IMR-90 (cell line): ENCODE results near the gene MARS2. TPM values are rescaled to one million over a fixed set of nuclear protein-coding genes. Genes with fewer than 3 reads are reported as not detected.
"Not testable (repeated sequence)": the region's sequence is repeated elsewhere in the genome, so short reads cannot be mapped to it uniquely, and the experiment has no call there.

Source experiments
- ATAC-seq: fragments of 200-7000 bp; cut with Tn5 transposase; 2 replicates; pipeline ENCODE4 v1.9.1; 2020; ENCODE audit warnings: low read depth, mild to moderate bottlenecking, moderate library complexity
- BruUV-seq: library from RNA; stranded (reverse); fragments of 400-500 nt; replicated peaks from 2 replicates; lab custom pipeline; 2021; lab: Mats Ljungman, UMichigan
- CTCF ChIA-PET: fragments of 300-600 bp; formaldehyde crosslinking; extraction: SDS; loops from one replicate; lab custom pipeline; 2021; ENCODE audit warnings: antibody characterized with exemption; lab: Yijun Ruan, JAX
- POLR2A ChIA-PET: fragments of 300-600 bp; sonication (Branson Sonifier 250); formaldehyde crosslinking; loops from one replicate; lab custom pipeline; 2022; ENCODE audit warnings: antibody characterized with exemption; ENCODE audit not compliant: unreplicated experiment; lab: Charles Lee
- DNase-seq: peaks from one replicate; pipeline ENCODE4 v3.0.0; 2013
- H2AFZ ChIP-seq: replicated peaks from 2 replicates; pipeline ENCODE3; 2013; ENCODE audit warnings: low read length, mild to moderate bottlenecking; ENCODE audit not compliant: poor library complexity
- H2AK5ac ChIP-seq: 2 replicates; pipeline ENCODE4 v1.6.1; 2013; ENCODE audit warnings: low read depth, low read length, inconsistent platforms
- H2AK9ac ChIP-seq: replicated peaks from 2 replicates; pipeline ENCODE3; 2013; ENCODE audit warnings: mild to moderate bottlenecking, low read depth, low read length, moderate library complexity; ENCODE audit not compliant: poor library complexity
- H2BK120ac ChIP-seq: 2 replicates; pipeline ENCODE4 v1.6.1; 2013; ENCODE audit warnings: low read depth, low read length, inconsistent platforms
- H2BK15ac ChIP-seq: 3 replicates; pipeline ENCODE4 v1.6.1; 2013; ENCODE audit warnings: low read depth, low read length, inconsistent platforms
- H2BK20ac ChIP-seq: 2 replicates; pipeline ENCODE4 v1.6.1; 2013; ENCODE audit warnings: low read depth, mild to moderate bottlenecking, inconsistent platforms, low read length, moderate library complexity
- H2BK5ac ChIP-seq: 2 replicates; pipeline ENCODE4 v1.6.1; 2013; ENCODE audit warnings: mild to moderate bottlenecking, low read depth, low read length, inconsistent platforms; ENCODE audit not compliant: poor library complexity, severe bottlenecking
- H3K14ac ChIP-seq: replicated peaks from 2 replicates; pipeline ENCODE4 v1.6.1; 2013; ENCODE audit warnings: low read depth, low read length, inconsistent platforms
- H3K18ac ChIP-seq: 2 replicates; pipeline ENCODE4 v1.6.1; 2013; ENCODE audit warnings: low read depth, low read length, control low read depth
- H3K23ac ChIP-seq: 2 replicates; pipeline ENCODE4 v1.6.1; 2013; ENCODE audit warnings: low read depth, low read length, inconsistent platforms
- H3K27ac ChIP-seq: 2 replicates; pipeline ENCODE4 v1.5.1; 2013; ENCODE audit warnings: mild to moderate bottlenecking, control low read depth, low read length; ENCODE audit not compliant: insufficient read depth
- H3K27me3 ChIP-seq: 2 replicates; pipeline ENCODE4 v1.6.1; 2013; ENCODE audit warnings: low read length; ENCODE audit not compliant: control insufficient read depth, insufficient read depth
- H3K36me3 ChIP-seq: 2 replicates; pipeline ENCODE4 v1.6.1; 2013; ENCODE audit warnings: low read length, mixed read lengths; ENCODE audit not compliant: control insufficient read depth, insufficient read depth
- H3K4ac ChIP-seq: 2 replicates; pipeline ENCODE4 v1.6.1; 2013; ENCODE audit warnings: low read depth, low read length, inconsistent platforms
- H3K4me1 ChIP-seq: 2 replicates; pipeline ENCODE4 v1.6.1; 2013; ENCODE audit warnings: low read length, mixed read lengths; ENCODE audit not compliant: control insufficient read depth, insufficient read depth
- H3K4me2 ChIP-seq: 2 replicates; pipeline ENCODE4 v1.6.1; 2013; ENCODE audit warnings: low read depth, mild to moderate bottlenecking, control low read depth, low read length, moderate library complexity
- H3K4me3 ChIP-seq: 2 replicates; pipeline ENCODE4 v1.5.1; 2013; ENCODE audit warnings: low read depth, mild to moderate bottlenecking, control low read depth, low read length, moderate library complexity; ENCODE audit not compliant: insufficient read depth
- H3K56ac ChIP-seq: 2 replicates; pipeline ENCODE4 v1.6.1; 2013; ENCODE audit warnings: low read length, inconsistent platforms; ENCODE audit not compliant: insufficient read depth; ENCODE audit errors: extremely low read depth
- H3K79me1 ChIP-seq, 2 experiments: 2 replicates each; pipeline ENCODE4 v1.6.1; 2013; ENCODE audit warnings: low read length in 2 of 2, inconsistent platforms in 1 of 2, low read depth in 1 of 2
- H3K9ac ChIP-seq: 2 replicates; pipeline ENCODE4 v1.6.1; 2013; ENCODE audit warnings: low read depth, low read length, control low read depth
- H3K9me1 ChIP-seq: 2 replicates; pipeline ENCODE4 v1.6.1; 2013; ENCODE audit warnings: low read length, inconsistent platforms; ENCODE audit not compliant: insufficient read depth
- H3K9me3 ChIP-seq: 2 replicates; pipeline ENCODE4 v1.6.1; 2013; ENCODE audit warnings: low read length; ENCODE audit not compliant: control insufficient read depth, insufficient read depth
- H4K20me1 ChIP-seq: 2 replicates; pipeline ENCODE4 v1.6.1; 2013; ENCODE audit warnings: low read length, inconsistent platforms; ENCODE audit not compliant: insufficient read depth
- H4K5ac ChIP-seq: 2 replicates; pipeline ENCODE4 v1.6.1; 2013; ENCODE audit warnings: mild to moderate bottlenecking, low read depth, low read length, control low read depth
- H4K8ac ChIP-seq, 2 experiments: 2 replicates each; pipeline ENCODE4 v1.6.1; 2013; ENCODE audit warnings: low read depth in 2 of 2, low read length in 2 of 2, control low read depth in 1 of 2, inconsistent platforms in 1 of 2
- H4K91ac ChIP-seq: 2 replicates; pipeline ENCODE4 v1.6.1; 2013; ENCODE audit warnings: low read depth, low read length, inconsistent platforms; ENCODE audit not compliant: insufficient read depth
- BHLHE40 ChIP-seq: fragments of 150-350 bp; IDR thresholded peaks from 2 replicates; pipeline ENCODE4 v1.6.1; 2016; ENCODE audit warnings: mild to moderate bottlenecking, low read depth, low read length
- FOS ChIP-seq: fragments of 150-350 bp; IDR thresholded peaks from 2 replicates; pipeline ENCODE4 v1.6.1; 2016; ENCODE audit warnings: low read depth, low read length
- MAZ ChIP-seq: IDR thresholded peaks from 2 replicates; pipeline ENCODE4 v1.6.1; 2012; ENCODE audit warnings: low read depth, mild to moderate bottlenecking, low read length, improper control_type of control experiment, moderate library complexity, borderline replicate concordance
- NFE2L2 ChIP-seq: fragments of 150-350 bp; IDR thresholded peaks from 2 replicates; pipeline ENCODE4 v1.6.1; 2016; ENCODE audit warnings: low read depth, mild to moderate bottlenecking, low read length
- POLR2A ChIP-seq: IDR thresholded peaks from 2 replicates; pipeline ENCODE4 v1.6.1; 2012; ENCODE audit warnings: mild to moderate bottlenecking, low read depth, low read length
- RCOR1 ChIP-seq: IDR thresholded peaks from 2 replicates; pipeline ENCODE4 v1.6.1; 2012; ENCODE audit warnings: mild to moderate bottlenecking, low read length, improper control_type of control experiment; ENCODE audit not compliant: insufficient replicate concordance
- RFX5 ChIP-seq: IDR thresholded peaks from 2 replicates; pipeline ENCODE4 v1.8.0; 2012; ENCODE audit warnings: low read depth, mild to moderate bottlenecking, low read length, moderate library complexity
- WGBS, 2 experiments: methylation state at CpG; one replicate each; pipeline versions ENCODE4 v1.1.5 to v1.1.7; 2013; ENCODE audit warnings: missing lambda C conversion rate in 2 of 2; ENCODE audit not compliant: insufficient read length in 1 of 2; ENCODE audit errors: extremely low coverage in 2 of 2; 5-methylcytosine and 5-hydroxymethylcytosine counted together
- dilution Hi-C: fragments of 300-500 bp; cut with HindIII; formaldehyde crosslinking; loops from one replicate; pipeline ENCODE4 v1.14.3; 2018; ENCODE audit warnings: low sequenced_read_pairs; ENCODE audit not compliant: unreplicated experiment
- in situ Hi-C: fragments of 300-500 bp; cut with MboI; formaldehyde crosslinking; loops from 3 replicates; pipeline ENCODE4 v1.14.3; 2019; ENCODE audit warnings: low sequenced_read_pairs, inconsistent platforms, mixed read lengths
- intact Hi-C: fragments of 100-400 bp; cut with micrococcal nuclease; formaldehyde crosslinking; loops from 2 replicates; pipeline ENCODE4 v1.10.0; 2022
- polyA plus RNA-seq, 3 experiments: library from polyadenylated mRNA; depleted of rRNA; stranded (reverse); fragments of >200 nt; gene quantifications; 2 replicates each; pipeline ENCODE4 v1.2.3, GENCODE V29; 2012; ENCODE audit warnings: low replicate concordance in 1 of 3
- total RNA-seq: library from RNA; depleted of rRNA; stranded (reverse); fragments of >200 nt; gene quantifications from 2 replicates; pipeline ENCODE4 v1.2.3, GENCODE V29; 2012

Gene MARS2
- total and polyA plus RNA-seq, 2 of the 4 experiments (the other 2 are of a cell fraction): 3.4 to 3.8 TPM

DNA sequence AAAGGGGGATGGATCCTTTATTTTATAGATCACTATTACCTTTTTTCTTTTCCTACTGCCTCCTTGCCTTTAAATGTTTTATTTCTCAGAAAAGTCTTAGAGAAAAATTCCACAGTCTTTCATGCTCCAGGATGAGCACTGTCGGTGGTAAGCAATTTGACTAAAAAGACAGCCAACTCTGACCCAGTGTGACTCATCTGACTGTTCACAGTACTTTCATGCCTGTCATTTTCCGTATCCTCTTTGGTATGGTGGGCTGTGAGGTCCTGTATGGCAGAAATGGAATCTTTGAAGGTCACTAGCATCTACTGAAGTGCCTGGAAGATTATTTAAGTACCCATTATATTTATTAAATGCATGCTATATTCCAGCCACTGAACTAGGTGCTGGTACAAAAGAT, 27.7 kb upstream of the MARS2 start:
- H3K9ac ChIP-seq: no peak overlapping the region
- H2BK15ac ChIP-seq: no peak overlapping the region
- H2BK5ac ChIP-seq: no peak overlapping the region
- no peak overlapping the region for H2AFZ ChIP-seq
- H3K14ac ChIP-seq: no peak overlapping the region
- no peak overlapping the region for H2AK5ac ChIP-seq
- no peaks in the 10 kb centered on the region for H3K36me3 ChIP-seq
- H3K56ac ChIP-seq: no peak overlapping the region
- H3K79me1 ChIP-seq: peaks cover 0 to 7% of the 10 kb centered on the region in 2 experiments; a peak in 1 of 4 replicates
- intact Hi-C loops (no loop called here), in situ Hi-C loops (no loop called here), dilution Hi-C loops (no loop called here)
- 0 out of 2 replicates have a peak, but pooled peaks cover 3% of the 10 kb centered on the region for H3K9me1 ChIP-seq
- BruUV-seq: no TSS peak
- no peak for TF ChIP-seq POLR2A
- TF ChIP-seq NFE2L2: no peak
- no peak for TF ChIP-seq RCOR1
- TF ChIP-seq MAZ: no peak
- 0 out of 2 replicates have a peak, but pooled peaks have one; percentile 10 for TF ChIP-seq FOS
- no peak for TF ChIP-seq RFX5
- TF ChIP-seq BHLHE40: no peak
- H3K23ac ChIP-seq: no peak overlapping the region
- H3K4me2 ChIP-seq: no peak overlapping the region
- DNase-seq: peak; percentile 53
- no peak overlapping the region for H4K91ac ChIP-seq
- H4K20me1 ChIP-seq: no peaks in the 10 kb centered on the region
- ATAC-seq: no peak
- H2BK20ac ChIP-seq: no peak overlapping the region
- H3K27me3 ChIP-seq: no peaks in the 10 kb centered on the region
- ChIA-PET CTCF (no interaction called here), POLR2A (no interaction called here)
- WGBS, 2 experiments: no CpG with 5 or more reads among the region's 2 CpGs
- H4K5ac ChIP-seq: no peak overlapping the region
- no peak overlapping the region for H3K27ac ChIP-seq
- no peaks in the 10 kb centered on the region for H3K9me3 ChIP-seq
- H3K4me3 ChIP-seq: no peak overlapping the region
- no peak overlapping the region for H3K18ac ChIP-seq
- no peak overlapping the region for H2BK120ac ChIP-seq
- peaks cover 2% of the 10 kb centered on the region; the same call in 1 of the 2 replicates for H3K4me1 ChIP-seq
- no peak overlapping the region for H2AK9ac ChIP-seq
- H4K8ac ChIP-seq: no peak overlapping the region
- no peak overlapping the region for H3K4ac ChIP-seq

DNA sequence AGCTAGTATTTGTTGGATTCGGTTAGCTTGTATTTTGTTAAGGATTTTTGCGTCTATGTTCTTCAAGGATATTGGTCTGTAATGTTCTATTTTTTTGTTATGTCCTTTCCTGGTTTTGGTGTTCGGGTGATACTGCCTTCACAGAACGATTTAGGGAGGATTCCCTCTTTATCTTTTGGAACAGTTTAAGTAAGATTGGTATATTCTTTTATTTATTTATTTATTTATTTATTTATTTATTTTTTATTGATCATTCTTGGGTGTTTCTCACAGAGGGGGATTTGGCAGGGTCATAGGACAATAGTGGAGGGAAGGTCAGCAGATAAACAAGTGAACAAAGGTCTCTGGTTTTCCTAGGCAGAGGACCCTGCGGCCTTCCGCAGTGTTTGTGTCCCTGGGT, 10.0 kb upstream of the MARS2 start:
- H2BK20ac ChIP-seq, H3K4ac ChIP-seq, H4K91ac ChIP-seq, H3K27me3 ChIP-seq, H2AFZ ChIP-seq, H3K9me1 ChIP-seq, H3K79me1 ChIP-seq, intact Hi-C loops, in situ Hi-C loops, H3K4me1 ChIP-seq, H3K36me3 ChIP-seq, H3K4me3 ChIP-seq, dilution Hi-C loops, ATAC-seq, H3K4me2 ChIP-seq, H2BK15ac ChIP-seq, H3K9ac ChIP-seq, H3K56ac ChIP-seq, H2BK120ac ChIP-seq, H2AK5ac ChIP-seq, H4K8ac ChIP-seq, H3K14ac ChIP-seq, H4K20me1 ChIP-seq, H2BK5ac ChIP-seq, H3K23ac ChIP-seq, H3K27ac ChIP-seq, H3K9me3 ChIP-seq, H4K5ac ChIP-seq, DNase-seq, H2AK9ac ChIP-seq, H3K18ac ChIP-seq, BruUV-seq, CTCF ChIA-PET: not testable (repeated sequence)
- no CpG with 5 or more reads among the region's 6 CpGs for WGBS, 2 experiments
- POLR2A ChIA-PET: interaction anchor here (0.6 kb wide), 1 partner anchor 159 kb away, joined by 3 read pairs; no protein-coding TSS in a partner anchor
